ENCODE data around the gene HOXA11.

Gene HOXA11

GRCh38 chr7:27149842-27150567, 35.0 kb downstream of the HOXA11 start:
- Histone ChIP-seq H3K4me1 (ENCODE audit: control insufficient read depth, insufficient read depth, low read length) (peaks cover 5% of the 10 kb centered on the region), H3K36me3 (ENCODE audit: control insufficient read depth, insufficient read depth, low read length) (no peaks in the 10 kb centered on the region), H3K27ac (ENCODE audit: insufficient read depth, low read depth, low read length, poor library complexity, severe bottlenecking) (no peak overlapping the region), H3K9me3 (ENCODE audit: control insufficient read depth, low read length) (no peaks in the 10 kb centered on the region), H3K4me3 (ENCODE audit: insufficient read depth, low read depth, low read length) (no peak overlapping the region), H3K27me3 (ENCODE audit: control insufficient read depth, insufficient read depth, low read length, poor library complexity, severe bottlenecking) (peaks cover 100% of the 10 kb centered on the region)
- 48 to 51% methylated on average over 13 of the region's 13 CpGs for WGBS, 2 experiments

- H3K27me3 ChIP-seq (ENCODE audit: control insufficient read depth, insufficient read depth, low read length, poor library complexity, severe bottlenecking), result peaks cover 100% of the 10 kb centered on the region
Observed at GRCh38 chr7:27148756-27149641, 36.0 kb downstream of the HOXA11 start.

GRCh38 chr7:27148031-27148755, 36.8 kb downstream of the HOXA11 start:
- no peaks in the 10 kb centered on the region for H3K36me3 ChIP-seq (ENCODE audit: control insufficient read depth, insufficient read depth, low read length)
- peaks cover 5% of the 10 kb centered on the region for H3K4me1 ChIP-seq (ENCODE audit: control insufficient read depth, insufficient read depth, low read length)
- H3K4me3 ChIP-seq (ENCODE audit: insufficient read depth, low read depth, low read length), result no peak overlapping the region
- WGBS, 2 experiments, result 21 to 22% methylated on average over 28 of the region's 28 CpGs
- H3K9me3 ChIP-seq (ENCODE audit: control insufficient read depth, low read length), result no peaks in the 10 kb centered on the region
- no peak overlapping the region for H3K27ac ChIP-seq (ENCODE audit: insufficient read depth, low read depth, low read length, poor library complexity, severe bottlenecking)
- H3K27me3 ChIP-seq (ENCODE audit: control insufficient read depth, insufficient read depth, low read length, poor library complexity, severe bottlenecking), result peaks cover 100% of the 10 kb centered on the region

More at GRCh38 chr7:27148756-27149641, 36.0 kb downstream of the HOXA11 start:
- Histone ChIP-seq H3K9me3 (ENCODE audit: control insufficient read depth, low read length) (no peaks in the 10 kb centered on the region), H3K36me3 (ENCODE audit: control insufficient read depth, insufficient read depth, low read length) (no peaks in the 10 kb centered on the region), H3K4me1 (ENCODE audit: control insufficient read depth, insufficient read depth, low read length) (peaks cover 5% of the 10 kb centered on the region), H3K27ac (ENCODE audit: insufficient read depth, low read depth, low read length, poor library complexity, severe bottlenecking) (no peak overlapping the region), H3K4me3 (ENCODE audit: insufficient read depth, low read depth, low read length) (no peak overlapping the region)
- WGBS, 2 experiments, result 37 to 42% methylated on average over 30 of the region's 30 CpGs

- Histone ChIP-seq H3K27ac (ENCODE audit: insufficient read depth, low read depth, low read length, poor library complexity, severe bottlenecking) (no peak within 1 kb of the TSS), H3K9me3 (ENCODE audit: control insufficient read depth, low read length) (no peaks in the 10 kb centered on the region), H3K4me3 (ENCODE audit: insufficient read depth, low read depth, low read length) (no peak within 1 kb of the TSS), H3K4me1 (ENCODE audit: control insufficient read depth, insufficient read depth, low read length) (peaks cover 5% of the 10 kb centered on the region), H3K36me3 (ENCODE audit: control insufficient read depth, insufficient read depth, low read length) (no peaks in the 10 kb centered on the region), H3K27me3 (ENCODE audit: control insufficient read depth, insufficient read depth, low read length, poor library complexity, severe bottlenecking) (peaks cover 100% of the 10 kb centered on the region)
- 20% methylated on average over 63 of the region's 63 CpGs for WGBS, 2 experiments
Observed at GRCh38 chr7:27147199-27148030, 37.6 kb downstream of the HOXA11 start, which contains the start of gene HOXA6. TSS of gene HOXA6 (minus strand) at chr7:27147774. CDS start at chr7:27147749, 25 bp downstream.

GRCh38 chr7:27146491-27147198, 38.4 kb downstream of the HOXA11 start:
- Histone ChIP-seq H3K27me3 (ENCODE audit: control insufficient read depth, insufficient read depth, low read length, poor library complexity, severe bottlenecking) (peaks cover 100% of the 10 kb centered on the region), H3K4me3 (ENCODE audit: insufficient read depth, low read depth, low read length) (no peak overlapping the region), H3K9me3 (ENCODE audit: control insufficient read depth, low read length) (no peaks in the 10 kb centered on the region), H3K4me1 (ENCODE audit: control insufficient read depth, insufficient read depth, low read length) (peaks cover 9% of the 10 kb centered on the region), H3K36me3 (ENCODE audit: control insufficient read depth, insufficient read depth, low read length) (no peaks in the 10 kb centered on the region), H3K27ac (ENCODE audit: insufficient read depth, low read depth, low read length, poor library complexity, severe bottlenecking) (no peak overlapping the region)
- WGBS, 2 experiments, result 53 to 55% methylated on average over 5 of the region's 5 CpGs

GRCh38 chr7:27145914-27146412, 39.1 kb downstream of the HOXA11 start:
- Histone ChIP-seq H3K9me3 (ENCODE audit: control insufficient read depth, low read length) (no peaks in the 10 kb centered on the region), H3K27me3 (ENCODE audit: control insufficient read depth, insufficient read depth, low read length, poor library complexity, severe bottlenecking) (peaks cover 100% of the 10 kb centered on the region), H3K4me1 (ENCODE audit: control insufficient read depth, insufficient read depth, low read length) (peaks cover 4% of the 10 kb centered on the region), H3K4me3 (ENCODE audit: insufficient read depth, low read depth, low read length) (no peak overlapping the region), H3K36me3 (ENCODE audit: control insufficient read depth, insufficient read depth, low read length) (no peaks in the 10 kb centered on the region), H3K27ac (ENCODE audit: insufficient read depth, low read depth, low read length, poor library complexity, severe bottlenecking) (no peak overlapping the region)
- WGBS, 2 experiments, result 68 to 75% methylated on average over 11 of the region's 11 CpGs

GRCh38 chr7:27145165-27145913, 39.7 kb downstream of the HOXA11 start:
- Histone ChIP-seq H3K4me3 (ENCODE audit: insufficient read depth, low read depth, low read length) (no peak overlapping the region), H3K4me1 (ENCODE audit: control insufficient read depth, insufficient read depth, low read length) (peaks cover 4% of the 10 kb centered on the region), H3K36me3 (ENCODE audit: control insufficient read depth, insufficient read depth, low read length) (no peaks in the 10 kb centered on the region), H3K27ac (ENCODE audit: insufficient read depth, low read depth, low read length, poor library complexity, severe bottlenecking) (no peak overlapping the region), H3K27me3 (ENCODE audit: control insufficient read depth, insufficient read depth, low read length, poor library complexity, severe bottlenecking) (peaks cover 100% of the 10 kb centered on the region), H3K9me3 (ENCODE audit: control insufficient read depth, low read length) (no peaks in the 10 kb centered on the region)
- WGBS, 2 experiments, result 64 to 71% methylated on average over 47 of the region's 47 CpGs

- H3K9me3 ChIP-seq (ENCODE audit: control insufficient read depth, low read length), result no peaks in the 10 kb centered on the region
- WGBS, 2 experiments, result 27 to 28% methylated on average over 31 of the region's 31 CpGs
- H3K4me3 ChIP-seq (ENCODE audit: insufficient read depth, low read depth, low read length), result no peak overlapping the region
- peaks cover 4% of the 10 kb centered on the region for H3K4me1 ChIP-seq (ENCODE audit: control insufficient read depth, insufficient read depth, low read length)
- H3K27me3 ChIP-seq (ENCODE audit: control insufficient read depth, insufficient read depth, low read length, poor library complexity, severe bottlenecking), result peaks cover 100% of the 10 kb centered on the region
- no peaks in the 10 kb centered on the region for H3K36me3 ChIP-seq (ENCODE audit: control insufficient read depth, insufficient read depth, low read length)
- H3K27ac ChIP-seq (ENCODE audit: insufficient read depth, low read depth, low read length, poor library complexity, severe bottlenecking), result no peak overlapping the region
Observed at GRCh38 chr7:27144781-27145164, 40.3 kb downstream of the HOXA11 start.
